Stimulated activated naive CD8-positive, alpha-beta T cell treated with anti-CD3 and anti-CD28 coated beads, Interleukin-15, amount 100 ng/mL, for 72 hours (primary cell): ENCODE data around the gene ELMOD3.

Experiments used
- ATAC-seq: fragments of 150-1000 bp; cut with Tn5 transposase; 2 replicates; pipeline ENCODE4 v1.10.0; 2021; ENCODE audit warnings: mild to moderate bottlenecking, moderate library complexity
- DNase-seq, 2 donors: peaks; one replicate each; pipeline ENCODE4 v3.0.0; 2021 to 2022
- H3K27ac Mint-ChIP-seq, 2 donors: one replicate each; pipeline ENCODE4 v1.8.0; 2022; ENCODE audit warnings: mild to moderate bottlenecking in 2 of 2, mixed read lengths in 2 of 2, moderate library complexity in 2 of 2
- H3K27me3 Mint-ChIP-seq: one replicate; pipeline ENCODE4 v1.8.0; 2022; ENCODE audit warnings: mixed read lengths
- H3K4me1 Mint-ChIP-seq: one replicate; pipeline ENCODE4 v1.8.0; 2022; ENCODE audit warnings: mild to moderate bottlenecking, mixed read lengths
- H3K4me3 Mint-ChIP-seq, 2 donors: one replicate each; pipeline ENCODE4 v1.8.0; 2022; ENCODE audit warnings: mild to moderate bottlenecking in 2 of 2, mixed read lengths in 2 of 2, moderate library complexity in 1 of 2
- H3K9me3 Mint-ChIP-seq, 2 donors: one replicate each; pipeline ENCODE4 v1.8.0; 2022; ENCODE audit warnings: mixed read lengths in 2 of 2

The ELMOD3 gene

GRCh38 chr2:85419009-85419675, 64.6 kb downstream of the ELMOD3 start:
- Mint-ChIP-seq H3K4me1 (peaks cover 46% of the 10 kb centered on the region), H3K27ac (peak overlapping the region; percentile 98 to 99), H3K9me3 (no peaks in the 10 kb centered on the region), H3K4me3 (peak overlapping the region; percentile 91 to 95), H3K27me3 (no peaks in the 10 kb centered on the region)
- ATAC-seq (peak; percentile 1), DNase-seq (peak in 1 of 2 donors; percentile 27)

GRCh38 chr2:85420536-85421259, 66.1 kb downstream of the ELMOD3 start:
- Mint-ChIP-seq H3K27me3 (no peaks in the 10 kb centered on the region), H3K27ac (peak overlapping the region; percentile 76 to 94), H3K4me3 (peak overlapping the region; percentile 70 to 72), H3K9me3 (no peaks in the 10 kb centered on the region), H3K4me1 (peaks cover 30% of the 10 kb centered on the region)
- peak; percentile 92 to 93 for DNase-seq
- ATAC-seq: peak; percentile 78

- H3K27ac Mint-ChIP-seq: peak overlapping the region in 1 of 2 donors; percentile 81
- no peak overlapping the region for H3K4me3 Mint-ChIP-seq
- no peaks in the 10 kb centered on the region for H3K27me3 Mint-ChIP-seq
Observed at GRCh38 chr2:85421260-85422071, 66.9 kb downstream of the ELMOD3 start.

GRCh38 chr2:85422072-85422457, 67.5 kb downstream of the ELMOD3 start:
- Mint-ChIP-seq H3K27ac (no peak overlapping the region), H3K4me1 (peaks cover 29% of the 10 kb centered on the region), H3K27me3 (no peaks in the 10 kb centered on the region), H3K4me3 (no peak overlapping the region), H3K9me3 (no peaks in the 10 kb centered on the region)
- ATAC-seq (no peak), DNase-seq (no peak)

More at GRCh38 chr2:85421260-85422071, 66.9 kb downstream of the ELMOD3 start:
- DNase-seq (no peak), ATAC-seq (no peak)
- Mint-ChIP-seq H3K9me3 (no peaks in the 10 kb centered on the region), H3K4me1 (peaks cover 29% of the 10 kb centered on the region)

- ATAC-seq (no peak), DNase-seq (no peak)
- peak overlapping the region in 1 of 2 donors; percentile 81 for H3K27ac Mint-ChIP-seq
- no peaks in the 10 kb centered on the region for H3K27me3 Mint-ChIP-seq
- H3K9me3 Mint-ChIP-seq: no peaks in the 10 kb centered on the region
- no peak overlapping the region for H3K4me3 Mint-ChIP-seq
- H3K4me1 Mint-ChIP-seq: peaks cover 28% of the 10 kb centered on the region
Observed at GRCh38 chr2:85423525-85423924, 69.0 kb downstream of the ELMOD3 start.

- DNase-seq (no peak), ATAC-seq (no peak)
- Mint-ChIP-seq H3K27me3 (no peaks in the 10 kb centered on the region), H3K9me3 (no peaks in the 10 kb centered on the region), H3K4me1 (peaks cover 32% of the 10 kb centered on the region), H3K27ac (no peak overlapping the region), H3K4me3 (no peak overlapping the region)
Observed at GRCh38 chr2:85425588-85425987, 71.0 kb downstream of the ELMOD3 start.

GRCh38 chr2:85427300-85427835, 72.8 kb downstream of the ELMOD3 start:
- Mint-ChIP-seq H3K4me3 (no peak overlapping the region), H3K9me3 (no peaks in the 10 kb centered on the region), H3K4me1 (peaks cover 25% of the 10 kb centered on the region), H3K27ac (no peak overlapping the region), H3K27me3 (no peaks in the 10 kb centered on the region)
- no peak for DNase-seq
- ATAC-seq: no peak

GRCh38 chr2:85428343-85428881, 73.8 kb downstream of the ELMOD3 start:
- Mint-ChIP-seq H3K27ac (no peak overlapping the region), H3K27me3 (no peaks in the 10 kb centered on the region), H3K9me3 (no peaks in the 10 kb centered on the region), H3K4me1 (peaks cover 25% of the 10 kb centered on the region), H3K4me3 (no peak overlapping the region)
- no peak for DNase-seq
- peak; percentile 16 for ATAC-seq

- no peaks in the 10 kb centered on the region for H3K27me3 Mint-ChIP-seq
- no peak overlapping the region for H3K4me3 Mint-ChIP-seq
- H3K27ac Mint-ChIP-seq: no peak overlapping the region
- DNase-seq (no peak), ATAC-seq (peak; percentile 29)
- H3K4me1 Mint-ChIP-seq: peaks cover 25% of the 10 kb centered on the region
- H3K9me3 Mint-ChIP-seq: no peaks in the 10 kb centered on the region
Observed at GRCh38 chr2:85429213-85429923, 74.8 kb downstream of the ELMOD3 start.

GRCh38 chr2:85429924-85430289, 75.3 kb downstream of the ELMOD3 start:
- no peaks in the 10 kb centered on the region for H3K27me3 Mint-ChIP-seq
- H3K4me1 Mint-ChIP-seq: peaks cover 25% of the 10 kb centered on the region
- no peak overlapping the region for H3K4me3 Mint-ChIP-seq
- H3K27ac Mint-ChIP-seq: peak overlapping the region in 1 of 2 donors; percentile 29
- DNase-seq: no peak
- peak; percentile 8 for ATAC-seq
- H3K9me3 Mint-ChIP-seq: no peaks in the 10 kb centered on the region

- H3K4me1 Mint-ChIP-seq: peaks cover 27% of the 10 kb centered on the region
- no peaks in the 10 kb centered on the region for H3K9me3 Mint-ChIP-seq
- no peak for DNase-seq
- no peak overlapping the region for H3K27ac Mint-ChIP-seq
- H3K4me3 Mint-ChIP-seq: no peak overlapping the region
- ATAC-seq: no peak
- H3K27me3 Mint-ChIP-seq: no peaks in the 10 kb centered on the region
Observed at GRCh38 chr2:85430752-85431569, 76.4 kb downstream of the ELMOD3 start.

GRCh38 chr2:85431570-85432205, 77.1 kb downstream of the ELMOD3 start:
- ATAC-seq (no peak), DNase-seq (no peak)
- no peak overlapping the region for H3K27ac Mint-ChIP-seq
- peaks cover 34% of the 10 kb centered on the region for H3K4me1 Mint-ChIP-seq
- H3K27me3 Mint-ChIP-seq: no peaks in the 10 kb centered on the region
- no peak overlapping the region for H3K4me3 Mint-ChIP-seq
- no peaks in the 10 kb centered on the region for H3K9me3 Mint-ChIP-seq

- H3K4me1 Mint-ChIP-seq: peaks cover 45% of the 10 kb centered on the region
- H3K27me3 Mint-ChIP-seq: no peaks in the 10 kb centered on the region
- peak overlapping the region in 1 of 2 donors; percentile 94 for H3K27ac Mint-ChIP-seq
- ATAC-seq (no peak), DNase-seq (no peak)
- no peaks in the 10 kb centered on the region for H3K9me3 Mint-ChIP-seq
- no peak overlapping the region for H3K4me3 Mint-ChIP-seq
Observed at GRCh38 chr2:85433511-85434089, 79.0 kb downstream of the ELMOD3 start.
